Stimulated activated naive CD8-positive, alpha-beta T cell treated with anti-CD3 and anti-CD28 coated beads, Interleukin-15, amount 100 ng/mL, for 72 hours (primary cell): ENCODE measurements around the gene FAM234A.

Source experiments
- ATAC-seq: fragments of 150-1000 bp; cut with Tn5 transposase; 2 replicates; pipeline ENCODE4 v1.10.0; 2021; ENCODE audit warnings: mild to moderate bottlenecking, moderate library complexity
- DNase-seq, 2 donors: peaks; one replicate each; pipeline ENCODE4 v3.0.0; 2021 to 2022
- H3K27ac Mint-ChIP-seq, 2 donors: one replicate each; pipeline ENCODE4 v1.8.0; 2022; ENCODE audit warnings: mild to moderate bottlenecking in 2 of 2, mixed read lengths in 2 of 2, moderate library complexity in 2 of 2
- H3K27me3 Mint-ChIP-seq: one replicate; pipeline ENCODE4 v1.8.0; 2022; ENCODE audit warnings: mixed read lengths
- H3K4me1 Mint-ChIP-seq: one replicate; pipeline ENCODE4 v1.8.0; 2022; ENCODE audit warnings: mild to moderate bottlenecking, mixed read lengths
- H3K4me3 Mint-ChIP-seq, 2 donors: one replicate each; pipeline ENCODE4 v1.8.0; 2022; ENCODE audit warnings: mild to moderate bottlenecking in 2 of 2, mixed read lengths in 2 of 2, moderate library complexity in 1 of 2
- H3K9me3 Mint-ChIP-seq, 2 donors: one replicate each; pipeline ENCODE4 v1.8.0; 2022; ENCODE audit warnings: mixed read lengths in 2 of 2

The FAM234A gene

DNA sequence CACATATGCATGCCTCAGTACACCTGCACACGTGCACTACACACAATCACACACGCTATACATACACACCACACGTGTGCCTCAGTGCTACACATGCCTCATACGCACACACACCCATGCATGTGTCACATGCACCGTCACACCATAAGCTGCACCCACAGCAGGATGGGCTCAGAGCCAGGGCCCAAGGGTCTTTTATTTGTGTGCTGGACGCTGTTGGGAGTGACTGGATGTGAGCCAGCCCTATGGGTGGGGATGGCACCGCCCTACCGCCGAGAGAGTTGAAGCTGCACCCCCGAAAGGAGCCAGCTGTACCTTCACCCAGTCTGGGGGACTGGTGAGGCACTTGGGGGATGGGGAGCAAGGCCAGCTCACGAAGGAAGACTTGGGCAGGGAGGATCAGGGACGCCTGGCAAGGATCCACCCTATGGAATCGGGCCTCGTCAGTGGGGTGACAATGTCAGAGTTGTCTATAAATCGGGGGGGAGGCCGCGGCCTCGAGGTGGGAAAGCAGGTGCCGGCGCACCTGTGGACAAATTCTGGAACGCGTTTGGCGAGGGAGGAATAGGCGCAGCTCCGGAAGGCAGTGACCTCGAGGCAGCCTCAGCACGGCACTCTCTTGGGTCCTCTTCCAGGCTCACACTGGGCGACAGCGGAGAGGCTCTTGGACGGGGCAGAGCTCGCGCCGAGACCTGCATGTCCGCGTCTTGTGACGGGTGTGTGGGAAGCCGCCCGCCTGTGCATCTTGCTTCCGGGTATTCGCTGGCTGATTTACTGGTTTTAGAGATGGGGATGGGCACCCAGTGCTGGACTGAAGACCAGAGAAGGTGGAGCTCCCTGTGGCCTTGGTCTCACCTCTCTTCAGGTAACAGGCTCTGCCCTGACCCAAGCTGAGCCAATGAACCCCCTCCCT lies 33.8 kb downstream of the FAM234A start:
- Mint-ChIP-seq H3K9me3 (peaks cover 0 to 5% of the 10 kb centered on the region in 2 donors), H3K27me3 (no peaks in the 10 kb centered on the region), H3K4me1 (no peaks in the 10 kb centered on the region), H3K4me3 (no peak overlapping the region), H3K27ac (no peak overlapping the region)
- DNase-seq (no peak), ATAC-seq (no peak)

DNA sequence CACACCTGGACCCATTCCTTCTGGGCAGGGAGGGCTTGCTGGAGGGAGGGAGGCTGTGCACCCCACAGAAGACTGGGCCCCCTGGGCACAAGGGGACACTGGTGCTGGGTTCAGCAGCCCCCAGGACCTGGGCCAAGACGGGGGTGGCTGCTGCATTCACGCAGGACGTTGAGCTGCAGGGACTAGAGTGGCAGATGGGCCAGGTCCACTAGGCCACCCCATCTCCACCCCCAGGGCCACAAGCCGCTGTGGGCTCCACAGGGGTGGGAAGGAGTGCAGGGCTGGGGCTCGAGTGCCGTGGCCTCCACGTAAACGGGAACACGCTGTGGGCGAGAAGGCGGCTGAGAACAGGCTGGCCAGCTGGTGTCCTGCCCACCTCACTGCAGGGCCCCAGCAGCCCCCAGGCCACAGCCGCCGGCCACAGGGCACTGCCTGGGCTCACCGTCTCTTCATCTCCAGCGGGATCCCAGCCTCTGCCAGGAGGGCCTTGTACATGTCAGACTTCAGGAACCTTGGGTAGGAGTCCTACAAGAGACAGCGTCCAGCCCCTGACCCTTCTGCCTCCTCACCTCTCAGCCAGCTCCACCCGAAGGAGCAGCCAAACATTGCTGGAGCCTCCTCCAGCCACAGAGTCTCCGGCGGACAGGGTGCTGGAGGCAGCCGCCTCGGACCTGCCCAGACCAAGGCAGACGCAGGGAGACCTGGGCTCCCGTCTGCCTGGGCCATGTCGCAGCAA lies 34.6 kb downstream of the FAM234A start:
- H3K4me1 Mint-ChIP-seq: no peaks in the 10 kb centered on the region
- DNase-seq (no peak), ATAC-seq (no peak)
- H3K27ac Mint-ChIP-seq: peak overlapping the region in 1 of 2 donors; percentile 19
- no peak overlapping the region for H3K4me3 Mint-ChIP-seq
- peaks cover 0 to 5% of the 10 kb centered on the region in 2 donors for H3K9me3 Mint-ChIP-seq
- no peaks in the 10 kb centered on the region for H3K27me3 Mint-ChIP-seq

DNA sequence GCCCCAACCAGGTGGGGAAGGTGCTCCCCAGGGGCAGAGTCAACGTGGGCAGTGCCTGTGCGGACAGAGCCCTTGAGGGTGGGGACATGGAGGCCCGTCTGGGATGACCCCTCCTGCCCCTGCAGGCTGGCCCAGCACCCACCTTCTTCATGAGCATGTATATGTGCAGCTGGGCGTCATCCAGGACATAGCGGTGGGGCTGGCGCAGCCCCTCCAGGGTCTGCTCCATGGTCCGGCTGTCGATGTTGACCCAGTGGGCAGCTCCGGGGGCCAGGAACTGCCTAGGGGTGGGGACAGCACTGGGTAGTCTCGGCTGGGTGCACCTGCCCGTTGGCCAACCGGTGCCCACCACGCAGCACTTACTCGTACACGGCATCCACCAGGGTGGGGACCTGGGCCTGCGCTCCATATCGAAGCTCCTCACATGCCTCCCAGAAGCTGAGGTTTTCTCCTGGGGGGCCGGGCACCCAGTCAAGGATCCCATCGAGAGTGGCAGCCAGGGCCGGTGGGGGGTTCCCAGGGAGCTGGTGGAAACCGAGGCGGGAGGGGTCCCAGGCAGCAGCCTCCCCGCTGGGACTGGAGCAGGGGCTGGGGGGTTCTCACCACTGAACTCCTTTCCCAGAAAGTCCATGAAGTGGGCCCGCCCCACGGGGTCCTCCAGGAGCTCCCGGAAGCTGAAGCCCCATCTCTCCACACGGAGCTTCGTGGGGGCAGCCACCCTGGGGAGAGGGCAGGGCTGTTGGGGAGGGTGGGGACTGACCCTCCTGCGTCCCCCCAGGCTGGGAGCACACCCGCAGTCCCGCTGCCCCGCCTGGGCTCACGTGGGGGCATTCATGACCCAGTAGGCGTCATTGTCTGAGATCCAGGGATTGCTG lies 36.0 kb downstream of the FAM234A start:
- H3K4me1 Mint-ChIP-seq: peaks cover 5% of the 10 kb centered on the region
- no peak for DNase-seq

DNA sequence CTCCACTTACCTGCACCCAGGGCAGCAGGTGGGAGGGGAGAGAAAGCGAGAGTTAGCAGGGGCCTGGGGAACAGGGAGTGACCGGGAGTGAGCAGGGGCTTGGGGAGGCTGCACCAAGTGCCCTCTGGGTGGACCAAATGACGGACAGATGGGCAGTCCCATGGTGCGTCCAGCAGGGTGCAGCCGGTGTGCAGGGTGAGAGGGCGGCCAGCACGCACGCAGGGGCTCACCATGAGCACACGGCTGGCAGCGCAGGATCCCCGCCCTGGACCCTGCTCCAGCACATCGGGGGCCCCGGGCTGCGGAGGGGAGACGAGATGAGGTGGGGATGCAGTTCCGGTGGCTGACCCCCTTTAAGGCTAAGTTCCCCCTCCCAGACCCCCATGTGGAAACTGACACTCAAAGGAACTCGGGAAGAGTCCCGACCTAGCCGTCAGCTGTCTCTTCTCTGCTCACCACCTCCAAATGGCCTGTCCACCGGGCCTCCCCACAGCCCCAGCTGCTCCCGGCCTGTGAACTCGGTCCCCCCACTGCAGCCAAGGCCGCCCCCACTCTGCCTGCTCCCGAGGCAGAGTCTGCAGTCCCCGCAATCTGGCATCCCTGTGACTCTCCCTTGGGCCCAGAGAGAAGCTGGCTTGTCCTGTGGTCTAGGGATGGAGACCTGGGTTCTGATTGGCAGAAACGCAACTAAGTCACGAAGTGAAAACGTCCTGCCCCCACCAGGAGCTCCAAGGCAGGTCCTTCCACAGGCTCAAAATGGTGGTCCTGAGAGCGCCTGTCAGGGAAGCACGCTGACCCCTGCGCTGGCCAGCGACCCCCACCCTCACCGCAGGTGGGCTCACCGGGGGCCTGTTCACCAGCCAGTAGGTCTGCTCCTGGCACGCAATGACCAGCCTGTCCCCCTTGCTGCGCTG lies 38.3 kb downstream of the FAM234A start:
- Mint-ChIP-seq H3K4me3 (no peak overlapping the region), H3K4me1 (peaks cover 5% of the 10 kb centered on the region), H3K9me3 (peaks cover 0 to 3% of the 10 kb centered on the region in 2 donors), H3K27ac (no peak overlapping the region), H3K27me3 (peaks cover 29% of the 10 kb centered on the region)
- DNase-seq (no peak), ATAC-seq (no peak)

More for the DNA sequence above, 36.0 kb downstream of the FAM234A start:
- Mint-ChIP-seq H3K27ac (no peak overlapping the region), H3K4me3 (no peak overlapping the region), H3K9me3 (peaks cover 0 to 5% of the 10 kb centered on the region in 2 donors), H3K27me3 (peaks cover 12% of the 10 kb centered on the region)
- ATAC-seq: no peak

DNA sequence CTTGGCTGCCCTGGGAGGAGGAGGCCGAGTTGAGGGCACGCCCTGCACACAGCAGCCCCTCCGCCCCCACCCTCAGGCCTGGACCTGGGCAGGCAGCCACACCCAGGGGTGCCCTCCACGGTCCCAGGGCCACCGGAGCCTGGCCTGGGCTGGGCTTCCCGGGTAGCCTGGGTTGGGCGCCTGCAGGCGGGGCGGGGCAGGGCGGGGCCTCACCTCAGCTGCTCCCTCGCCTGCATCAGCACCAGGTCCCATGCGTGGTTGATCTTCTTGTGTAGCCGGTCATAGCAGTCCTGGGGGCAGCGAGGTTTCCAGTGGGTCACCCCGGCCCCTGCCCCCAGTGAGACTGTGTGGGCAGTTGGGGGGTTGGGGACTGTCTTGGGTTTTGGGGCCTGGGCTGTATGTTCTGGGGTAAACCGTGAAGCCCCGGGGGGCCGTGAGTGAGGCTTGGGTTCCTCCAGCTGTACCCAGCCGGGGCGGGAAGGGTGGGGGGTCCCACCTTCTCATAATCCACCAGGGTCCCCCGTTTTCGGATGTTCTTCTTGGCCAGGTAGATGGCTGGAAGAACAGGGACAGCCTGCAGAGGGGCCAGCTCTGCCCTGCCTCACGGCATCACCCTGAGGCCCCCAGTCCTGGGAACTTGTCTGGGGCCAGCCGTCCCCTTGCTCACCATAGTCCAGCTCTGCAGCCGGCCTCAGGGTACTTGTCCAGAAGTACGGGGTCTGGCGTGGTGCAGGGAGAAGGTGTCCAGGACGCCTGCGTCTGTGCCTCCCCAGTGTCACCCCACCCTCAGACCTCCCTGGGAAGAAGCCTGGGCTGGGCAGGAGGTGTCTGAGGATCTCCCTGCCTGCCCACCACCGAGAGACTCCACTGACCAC lies 39.2 kb downstream of the FAM234A start:
- H3K27ac Mint-ChIP-seq: no peak overlapping the region
- peaks cover 38% of the 10 kb centered on the region for H3K27me3 Mint-ChIP-seq
- DNase-seq: no peak
- ATAC-seq: peak; percentile 10
- H3K4me1 Mint-ChIP-seq: peaks cover 9% of the 10 kb centered on the region
- H3K9me3 Mint-ChIP-seq: no peaks in the 10 kb centered on the region
- no peak overlapping the region for H3K4me3 Mint-ChIP-seq

DNA sequence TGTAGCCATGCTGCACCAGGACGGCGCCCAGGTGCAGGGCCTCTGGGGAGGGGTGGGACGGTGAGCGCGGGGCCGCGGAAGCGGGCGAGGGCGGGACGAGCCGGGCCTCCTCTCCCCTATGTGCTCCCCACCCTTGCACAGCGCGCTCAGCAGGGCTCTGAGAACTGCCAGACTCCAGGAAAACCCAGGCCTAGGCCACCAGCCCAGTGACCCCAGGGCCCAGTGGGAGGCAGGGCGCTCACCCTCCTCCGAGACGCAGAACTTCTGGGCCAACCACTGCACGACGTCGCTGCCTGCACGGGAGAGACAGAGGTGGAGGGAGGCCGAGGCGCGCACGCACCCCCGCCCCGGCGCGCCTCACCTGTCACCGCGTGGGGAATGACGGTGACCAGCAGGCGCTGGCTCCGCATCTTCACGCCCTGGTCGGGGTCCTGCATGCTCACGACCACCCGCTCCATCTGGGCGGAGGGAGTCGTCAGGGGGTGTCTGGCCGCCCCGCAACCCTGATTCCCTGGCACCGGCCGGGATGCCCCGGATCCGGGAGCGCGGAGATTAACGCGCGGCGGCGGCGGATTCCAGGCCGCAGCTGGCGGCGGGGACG lies 40.5 kb downstream of the FAM234A start:
- peak in 1 of 2 donors; percentile 29 for DNase-seq
- Mint-ChIP-seq H3K9me3 (no peaks in the 10 kb centered on the region), H3K4me1 (peaks cover 16% of the 10 kb centered on the region), H3K27me3 (peaks cover 46% of the 10 kb centered on the region), H3K4me3 (peak overlapping the region; percentile 64 to 78), H3K27ac (no peak overlapping the region)
- ATAC-seq: peak; percentile 31

DNA sequence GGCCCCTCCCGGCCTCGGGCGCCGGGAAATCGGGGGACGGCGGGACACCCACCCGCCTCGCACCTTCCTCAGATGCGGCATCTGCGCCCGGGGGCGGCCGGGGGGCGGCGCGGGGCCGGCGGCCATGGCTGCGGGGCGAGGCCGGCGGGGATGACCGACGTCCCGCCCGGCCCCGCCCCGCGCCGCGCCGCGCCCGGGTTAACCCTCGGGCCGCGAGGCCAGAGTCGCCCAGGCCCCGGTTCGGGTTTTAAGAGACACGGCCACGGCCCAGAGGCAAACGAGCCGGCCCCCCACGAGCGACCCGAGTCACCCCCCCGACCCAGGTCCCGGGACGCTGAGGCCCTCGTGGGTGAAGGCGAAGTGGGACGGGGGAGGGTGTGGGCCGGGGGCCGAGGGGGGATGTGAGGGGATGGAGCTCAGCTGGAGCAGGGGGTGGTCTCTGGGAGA lies 41.2 kb downstream of the FAM234A start, which contains the start of gene RGS11:
Gene RGS11 (minus strand): TSS at position 159 of the 447 bp plus-strand sequence. CDS start 33 bp downstream, at position 126.
- Mint-ChIP-seq H3K4me1 (peaks cover 16% of the 10 kb centered on the region), H3K27ac (no peak within 1 kb of the TSS), H3K4me3 (peak within 1 kb of the TSS; percentile 66 to 78), H3K27me3 (peaks cover 48% of the 10 kb centered on the region), H3K9me3 (no peaks in the 10 kb centered on the region)
- ATAC-seq (peak; percentile 1), DNase-seq (no peak)

DNA sequence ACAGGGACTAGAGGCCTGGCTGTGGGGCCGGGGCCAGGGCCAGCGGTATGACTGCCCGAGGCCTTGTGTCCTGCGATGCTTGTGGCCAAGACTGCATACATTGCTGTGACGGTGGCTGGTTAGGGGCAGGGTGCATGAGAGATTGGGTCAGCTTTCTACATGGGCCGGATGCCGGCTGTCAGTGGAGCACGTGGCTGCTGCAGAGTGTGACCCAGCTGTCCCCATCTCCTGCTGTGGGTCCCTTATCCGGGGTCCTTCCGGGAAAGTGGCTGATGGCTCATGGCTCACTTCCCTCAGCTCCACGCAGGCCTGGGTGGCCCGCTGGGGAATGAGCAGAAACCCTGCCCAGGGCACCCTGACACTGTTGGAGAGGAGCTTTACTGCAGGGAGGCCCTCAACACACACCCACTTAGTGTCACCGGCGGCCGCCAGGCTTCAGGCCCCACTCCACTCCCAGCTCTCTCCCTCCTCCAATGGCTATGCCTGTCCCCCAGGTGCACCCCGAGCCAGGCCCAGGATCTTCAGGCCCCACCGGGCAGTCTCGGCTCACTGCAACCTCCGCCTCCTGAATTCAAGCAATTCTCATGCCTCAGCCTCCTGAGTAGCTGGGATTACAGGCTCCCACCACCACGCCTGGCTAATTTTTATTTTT lies 41.9 kb downstream of the FAM234A start:
- DNase-seq (no peak), ATAC-seq (no peak)
- Mint-ChIP-seq H3K4me3 (peak overlapping the region; percentile 65 to 66), H3K4me1 (peaks cover 16% of the 10 kb centered on the region), H3K27me3 (peaks cover 56% of the 10 kb centered on the region), H3K27ac (no peak overlapping the region), H3K9me3 (no peaks in the 10 kb centered on the region)

DNA sequence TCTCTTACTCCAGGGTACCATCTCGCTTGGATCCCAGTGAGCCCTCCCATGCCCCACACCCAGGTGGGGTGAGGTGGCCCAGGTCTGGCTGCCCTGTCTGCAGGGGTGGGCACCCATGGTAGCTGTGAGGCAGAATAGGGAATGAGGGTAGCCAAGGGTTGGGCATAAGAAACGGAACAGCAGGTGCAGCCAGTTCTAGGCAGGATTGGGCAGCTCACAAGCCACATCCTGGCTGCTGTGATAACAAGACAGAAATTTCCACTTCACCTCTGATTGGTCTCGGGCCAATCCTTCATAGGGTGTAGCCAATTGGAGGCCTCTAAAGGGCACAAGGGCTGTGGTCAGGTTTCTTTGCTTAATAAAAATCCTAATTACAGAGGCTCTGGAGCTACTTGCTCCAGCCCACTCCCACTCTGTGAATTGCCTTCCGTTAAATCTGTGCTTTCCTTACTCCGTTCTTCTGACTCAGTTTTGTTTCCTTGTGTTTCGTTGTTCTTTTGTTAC lies 44.3 kb downstream of the FAM234A start:
- peaks cover 16% of the 10 kb centered on the region for H3K4me1 Mint-ChIP-seq
- DNase-seq (peak; percentile 39 to 59), ATAC-seq (peak; percentile 84)
- no peak overlapping the region for H3K27ac Mint-ChIP-seq
- H3K4me3 Mint-ChIP-seq: peak overlapping the region in 1 of 2 donors; percentile 32
- no peaks in the 10 kb centered on the region for H3K9me3 Mint-ChIP-seq
- peaks cover 72% of the 10 kb centered on the region for H3K27me3 Mint-ChIP-seq

DNA sequence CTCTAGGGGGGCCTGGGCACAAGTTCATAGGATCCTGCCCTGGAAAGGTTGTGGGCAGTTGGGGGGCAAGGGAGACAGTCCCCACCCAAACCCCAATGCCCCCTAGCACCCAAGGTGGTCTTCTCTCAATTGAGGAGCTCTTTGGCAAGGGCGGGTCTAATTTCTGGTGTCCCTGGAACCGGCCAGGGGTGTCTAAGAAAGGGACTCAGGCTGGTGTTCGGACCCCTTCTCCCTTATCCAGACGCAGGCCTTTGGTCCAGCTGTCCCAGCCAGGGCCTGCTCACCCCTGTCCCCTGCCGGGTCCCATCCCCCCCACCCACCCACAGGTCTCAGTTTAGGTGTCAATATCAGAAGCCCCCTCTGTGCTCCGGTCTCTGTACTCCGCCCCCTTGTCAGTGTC lies 44.9 kb downstream of the FAM234A start:
- Mint-ChIP-seq H3K27me3 (peaks cover 69% of the 10 kb centered on the region), H3K27ac (no peak overlapping the region), H3K9me3 (no peaks in the 10 kb centered on the region), H3K4me3 (peak overlapping the region in 1 of 2 donors; percentile 32), H3K4me1 (peaks cover 16% of the 10 kb centered on the region)
- DNase-seq (no peak), ATAC-seq (no peak)

DNA sequence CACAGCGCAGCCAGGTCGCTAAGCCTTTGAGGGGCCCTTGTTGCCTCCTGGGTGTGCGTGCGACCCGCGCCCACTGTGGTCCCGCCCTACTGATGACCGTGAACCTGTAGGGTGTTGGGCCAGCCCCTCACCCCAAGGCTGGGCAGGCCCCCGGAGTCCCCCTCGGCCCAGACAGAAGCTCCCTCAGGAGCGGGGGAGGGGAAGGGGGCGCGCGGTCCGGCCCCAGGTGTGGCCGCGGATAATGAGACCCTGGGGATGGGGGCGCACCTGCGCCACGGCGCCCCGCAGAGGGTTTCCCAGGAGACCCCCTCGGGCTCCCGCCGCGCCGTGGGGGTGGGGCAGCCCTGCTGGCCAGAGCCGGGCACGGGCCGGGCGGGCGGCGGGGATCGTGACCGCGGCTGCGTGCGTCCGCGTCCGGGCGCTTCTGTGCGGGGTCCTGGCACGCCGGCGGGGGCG lies 45.4 kb downstream of the FAM234A start:
- no peak for DNase-seq
- Mint-ChIP-seq H3K27me3 (peaks cover 64% of the 10 kb centered on the region), H3K4me3 (no peak overlapping the region), H3K27ac (no peak overlapping the region), H3K4me1 (peaks cover 14% of the 10 kb centered on the region), H3K9me3 (no peaks in the 10 kb centered on the region)
- ATAC-seq: no peak

DNA sequence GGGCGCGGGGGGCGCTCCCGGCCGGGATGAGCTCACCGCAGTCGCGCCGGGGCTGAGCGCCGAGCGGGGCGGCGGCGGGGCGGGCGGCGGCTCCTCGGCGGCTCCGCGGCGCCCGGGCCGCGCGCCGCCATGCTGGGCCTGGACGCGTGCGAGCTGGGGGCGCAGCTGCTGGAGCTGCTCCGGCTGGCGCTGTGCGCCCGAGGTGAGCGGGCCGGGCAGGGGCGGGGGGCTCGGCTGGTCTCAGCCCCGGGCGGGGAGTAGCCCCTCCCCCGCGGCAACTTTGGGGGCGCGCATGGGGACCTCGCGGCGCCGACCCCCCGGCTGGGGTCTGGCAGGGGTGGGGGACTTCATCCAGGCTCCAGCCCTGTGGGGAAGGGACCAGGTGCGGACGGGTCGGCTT lies 45.9 kb downstream of the FAM234A start, which contains the start of gene ARHGDIG:
Gene ARHGDIG (plus strand): TSS at position 40 of the 400 bp plus-strand sequence. CDS start 90 bp downstream, at position 130.
- Mint-ChIP-seq H3K27me3 (peaks cover 60% of the 10 kb centered on the region), H3K9me3 (no peaks in the 10 kb centered on the region), H3K4me3 (peak within 1 kb of the TSS; percentile 26 to 45), H3K27ac (no peak within 1 kb of the TSS), H3K4me1 (peaks cover 11% of the 10 kb centered on the region)
- ATAC-seq (peak; percentile 14), DNase-seq (no peak)
